Adrenal gland (tissue), 12 donors: ENCODE data around the gene SLC25A45. TPM values are rescaled to one million over a fixed set of nuclear protein-coding genes. Genes with fewer than 3 reads are reported as not detected.
A peak's percentile ranks its signal among the peaks of the same experiment; 100 is the strongest.

ENCODE experiments used
- DNase-seq, 7 donors: peaks; one replicate each; pipeline ENCODE4 v3.0.0-alpha.2; 2019 to 2020
- H3K27ac ChIP-seq, 5 donors: fragments of 200-600 bp; sonication (generic) in 4 of 5; 1 replicate in 3 of 5; 2 replicates in 2 of 5; pipeline versions ENCODE4 v1.5.1 to v1.8.0; 2016 to 2020; ENCODE audit warnings: mild to moderate bottlenecking in 1 of 5
- H3K27me3 ChIP-seq: fragments of 200-600 bp; 2 replicates; pipeline ENCODE4 v1.8.0; 2021
- H3K36me3 ChIP-seq, 2 donors: fragments of 200-600 bp; replicated peaks in 1 of 2; 1 replicate in 1 of 2; 2 replicates in 1 of 2; pipeline versions ENCODE4 v1.5.1 to v1.8.0; 2018 to 2022
- H3K4me1 ChIP-seq, 2 donors: fragments of 200-600 bp; replicated peaks in 1 of 2; 1 replicate in 1 of 2; 2 replicates in 1 of 2; pipeline versions ENCODE4 v1.5.1 to v1.8.0; 2018 to 2021
- H3K4me3 ChIP-seq, 4 donors: fragments of 200-600 bp; sonication (generic) in 3 of 4; one replicate each; pipeline ENCODE4 v1.5.1; 2016 to 2018
- H3K9me3 ChIP-seq, 3 donors: fragments of 200-600 bp; sonication (generic) in 1 of 3; replicated peaks in 1 of 3; 1 replicate in 2 of 3; 2 replicates in 1 of 3; pipeline versions ENCODE4 v1.5.1 to v1.8.0; 2016 to 2021
- POLR2A ChIP-seq, 2 donors: fragments of 450-650 bp; IDR thresholded peaks; one replicate each; pipeline ENCODE4 v1.6.1; 2017; ENCODE audit warnings: antibody characterized with exemption in 2 of 2, mild to moderate bottlenecking in 2 of 2, moderate library complexity in 1 of 2
- WGBS, 4 donors: extraction: QIAGEN DNeasy Blood & Tissue Kit in 2 of 4; methylation state at CpG; one replicate each; pipeline versions ENCODE4 v1.1.5 to v1.1.7; 2013 to 2017; 5-methylcytosine and 5-hydroxymethylcytosine counted together
- intact Hi-C, 2 donors: fragments of 100-400 bp; cut with DNase I; formaldehyde crosslinking; loops; one replicate each; pipeline versions ENCODE4 v1.14.1 to v1.15.0; 2022 to 2023
- polyA plus RNA-seq, 3 donors: library from polyadenylated mRNA; stranded (reverse); fragments of 200-250 nt in 2 of 3; fragments of 350-450 nt in 1 of 3; fragmentation: Illumina TruSeq in 1 of 3; extraction: RNeasy Lipid Tissue Mini Kit (QIAGEN cat#74804) in 1 of 3; gene quantifications; one replicate each; pipeline ENCODE4 v1.2.3, GENCODE V29; 2013 to 2014
- total RNA-seq, 9 donors: library from RNA; depleted of rRNA in 4 of 9; stranded (reverse); fragments of >200 nt in 4 of 9; fragments of 120-200 nt in 1 of 9; fragmentation: NEBNext Ultra II Directional in 1 of 9; extraction: Animal tissue kit (Norgen Biotek cat#: 25700) in 1 of 9; gene quantifications; one replicate each; pipeline versions ENCODE4 v1.1.0 to v1.2.4, GENCODE V29; 2013 to 2023
- TF ChIP-seq, protein P1 (sequence below), 6 experiments: fragments of 450-650 bp in 4 of 6; fragments of 200-600 bp in 2 of 6; sonication (generic) in 1 of 6; IDR thresholded peaks; 1 replicate in 5 of 6; 2 replicates in 1 of 6; pipeline versions ENCODE4 v1.5.1 to v1.8.0; 2016 to 2021; ENCODE audit warnings: antibody characterized with exemption in 6 of 6, mild to moderate bottlenecking in 2 of 6, moderate library complexity in 1 of 6
- donor health status: healthy with polysubstance abuse.
- donor health status: Bipolar disorder and iron deficiency.
- donor health status: DM: yes; HTN: yes; CAD: no.
- donor health status: DM: no; HTN: no; CAD: no.
- donor health status: DM: no; HTN: no; CAD: no.
- donor health status: DM: yes; HTN: yes; CAD: no.

The SLC25A45 gene
- total and polyA plus RNA-seq, 12 donors, result 1.1 to 21.0 (median 6.7) TPM

DNA sequence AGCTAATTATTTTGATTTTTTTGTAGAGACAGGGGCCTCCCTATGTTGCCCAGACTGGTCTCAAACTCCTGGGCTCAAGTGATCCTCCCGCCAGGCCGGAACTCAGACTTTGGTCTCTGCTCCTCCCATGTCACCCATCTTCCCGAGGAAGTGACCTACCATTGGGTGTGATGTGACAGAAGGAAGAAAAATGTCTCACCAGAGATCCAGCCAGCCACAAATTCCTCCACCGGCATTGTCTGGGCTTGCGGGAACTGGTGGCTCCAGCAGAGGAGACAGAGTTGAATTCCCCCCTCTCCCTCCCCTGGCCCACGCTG, 772 bp downstream of the SLC25A45 start:
- peak in 2 of 7 donors; percentile 83 to 92 for DNase-seq
- Histone ChIP-seq H3K4me3 (peak overlapping the region in 2 of 4 donors; percentile 6 to 36), H3K36me3 (no peaks in the 10 kb centered on the region), H3K27me3 (no peaks in the 10 kb centered on the region), H3K9me3 (no peaks in the 10 kb centered on the region), H3K4me1 (peaks cover 29 to 50% of the 10 kb centered on the region in 2 donors), H3K27ac (peak overlapping the region; percentile 74 to 97 (median 91))
- intact Hi-C loops, result no loop called here
- whole genome bisulfite sequencing, 4 donors, result 2 to 5% (median 4%) methylated on average over 4 to 6 of the region's 6 CpGs
- TF ChIP-seq, protein P1, sequence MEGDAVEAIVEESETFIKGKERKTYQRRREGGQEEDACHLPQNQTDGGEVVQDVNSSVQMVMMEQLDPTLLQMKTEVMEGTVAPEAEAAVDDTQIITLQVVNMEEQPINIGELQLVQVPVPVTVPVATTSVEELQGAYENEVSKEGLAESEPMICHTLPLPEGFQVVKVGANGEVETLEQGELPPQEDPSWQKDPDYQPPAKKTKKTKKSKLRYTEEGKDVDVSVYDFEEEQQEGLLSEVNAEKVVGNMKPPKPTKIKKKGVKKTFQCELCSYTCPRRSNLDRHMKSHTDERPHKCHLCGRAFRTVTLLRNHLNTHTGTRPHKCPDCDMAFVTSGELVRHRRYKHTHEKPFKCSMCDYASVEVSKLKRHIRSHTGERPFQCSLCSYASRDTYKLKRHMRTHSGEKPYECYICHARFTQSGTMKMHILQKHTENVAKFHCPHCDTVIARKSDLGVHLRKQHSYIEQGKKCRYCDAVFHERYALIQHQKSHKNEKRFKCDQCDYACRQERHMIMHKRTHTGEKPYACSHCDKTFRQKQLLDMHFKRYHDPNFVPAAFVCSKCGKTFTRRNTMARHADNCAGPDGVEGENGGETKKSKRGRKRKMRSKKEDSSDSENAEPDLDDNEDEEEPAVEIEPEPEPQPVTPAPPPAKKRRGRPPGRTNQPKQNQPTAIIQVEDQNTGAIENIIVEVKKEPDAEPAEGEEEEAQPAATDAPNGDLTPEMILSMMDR (IDR thresholded peaks at IDR 0.05), result no peak
- peak in 1 of 2 donors; percentile 36 for TF ChIP-seq POLR2A (IDR thresholded peaks at IDR 0.05)

- TF ChIP-seq, protein P1 (IDR thresholded peaks at IDR 0.05), result no peak
- TF ChIP-seq POLR2A (IDR thresholded peaks at IDR 0.05), result no peak
- DNase-seq, result no peak
- Histone ChIP-seq H3K27me3 (no peaks in the 10 kb centered on the region), H3K4me1 (peaks cover 22 to 43% of the 10 kb centered on the region in 2 donors), H3K4me3 (no peak overlapping the region), H3K27ac (peak overlapping the region in 2 of 5 donors; percentile 95 to 97), H3K9me3 (no peaks in the 10 kb centered on the region), H3K36me3 (no peaks in the 10 kb centered on the region)
- intact Hi-C loops, result no loop called here
- WGBS, 4 donors, result 91 to 94% (median 92%) methylated on average over 9 to 16 of the region's 16 CpGs
These were observed 1.9 kb downstream of the SLC25A45 start for GRCh38 chr11:65380460-65381119.

DNA sequence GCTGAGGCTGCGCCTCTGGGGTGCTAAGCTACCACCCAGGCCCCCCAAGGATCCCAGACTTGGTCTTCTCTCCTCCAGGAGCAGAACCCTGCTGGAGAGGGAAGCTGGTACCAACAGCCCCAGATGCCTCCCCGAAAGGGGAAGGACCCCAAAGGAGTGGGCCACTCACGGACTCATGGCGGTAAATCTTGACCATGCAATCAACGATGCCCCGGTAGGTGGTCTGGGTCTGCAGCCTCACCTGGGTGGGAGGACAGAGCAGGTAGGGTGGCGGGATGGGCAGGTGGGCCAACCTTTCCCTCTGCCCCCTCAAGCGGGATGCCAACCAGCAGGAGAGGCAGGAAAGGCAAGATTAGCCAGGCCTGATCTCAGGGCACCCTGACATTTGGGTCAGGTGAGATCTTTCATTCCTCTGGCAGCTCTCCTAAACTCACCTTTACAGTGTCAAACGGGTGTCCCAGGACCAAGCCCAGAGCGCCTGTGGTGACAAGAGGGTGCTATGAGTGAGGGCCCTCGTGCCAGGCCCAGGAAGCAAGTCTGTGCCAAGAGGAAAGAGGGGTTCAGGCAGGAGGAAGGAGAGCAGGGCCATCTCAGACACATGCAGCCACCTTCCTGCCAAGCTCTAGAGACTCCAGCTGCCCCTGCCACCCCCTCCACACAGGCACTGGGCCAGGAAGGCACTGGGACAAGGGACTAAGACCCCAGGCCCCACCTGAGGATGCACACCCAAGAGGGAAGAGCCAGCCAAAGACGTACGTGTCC, 2.6 kb downstream of the SLC25A45 start:
- TF ChIP-seq, protein P1 (IDR thresholded peaks at IDR 0.05), result no peak
- TF ChIP-seq POLR2A (IDR thresholded peaks at IDR 0.05), result no peak
- peak in 1 of 7 donors; percentile 25 for DNase-seq
- Histone ChIP-seq H3K9me3 (no peaks in the 10 kb centered on the region), H3K4me1 (peaks cover 19 to 36% of the 10 kb centered on the region in 2 donors), H3K27me3 (no peaks in the 10 kb centered on the region), H3K36me3 (no peaks in the 10 kb centered on the region), H3K27ac (no peak overlapping the region), H3K4me3 (no peak overlapping the region)
- WGBS, 4 donors, result 92 to 97% (median 94%) methylated on average over 5 to 13 of the region's 13 CpGs
- intact Hi-C loops, result loop anchor here in 1 of 2 donors (10.0 kb wide), 2 partner anchors 85 to 135 kb away; no protein-coding TSS in a partner anchor

GRCh38 chr11:65378928-65379638, 3.4 kb downstream of the SLC25A45 start:
- Histone ChIP-seq H3K4me1 (peaks cover 19 to 29% of the 10 kb centered on the region in 2 donors), H3K27me3 (no peaks in the 10 kb centered on the region), H3K4me3 (no peak overlapping the region), H3K36me3 (no peaks in the 10 kb centered on the region), H3K27ac (no peak overlapping the region), H3K9me3 (no peaks in the 10 kb centered on the region)
- intact Hi-C loops, result loop anchor here in 1 of 2 donors (10.0 kb wide), 2 partner anchors 86 to 136 kb away; no protein-coding TSS in a partner anchor
- 88 to 97% (median 93%) methylated on average over 8 to 14 of the region's 14 CpGs for WGBS, 4 donors
- peak in 1 of 7 donors; percentile 29 for DNase-seq
- TF ChIP-seq POLR2A (IDR thresholded peaks at IDR 0.05), result no peak
- TF ChIP-seq, protein P1 (IDR thresholded peaks at IDR 0.05), result no peak
